ENCODE results near the gene GALNT14.
"Not testable (repeated sequence)": the region's sequence is repeated elsewhere in the genome, so short reads cannot be mapped to it uniquely, and the experiment has no call there.

The GALNT14 gene

GRCh38 chr2:31138037-31138962 lies at the start of gene GALNT14:
Gene GALNT14, minus strand, starts transcription at chr2:31138440. Its CDS starts 354 bp downstream, at chr2:31138086.
- DNase-seq (ENCODE audit: low read depth in 2 of 3, low spot score in 1 of 3) = peak; percentile 26 to 30 (median 26)

- DNase-seq (ENCODE audit: low read depth in 2 of 3, low spot score in 1 of 3) = no peak
These were observed 48.9 kb upstream of the GALNT14 start for GRCh38 chr2:31187166-31187565.

- not testable (repeated sequence) for DNase-seq (ENCODE audit: low read depth in 2 of 3, low spot score in 1 of 3)
These were observed 45.7 kb upstream of the GALNT14 start for GRCh38 chr2:31183973-31184372.

GRCh38 chr2:31176742-31177141 lies 38.5 kb upstream of the GALNT14 start:
- DNase-seq (ENCODE audit: low read depth in 2 of 3, low spot score in 1 of 3) = no peak

GRCh38 chr2:31171142-31171541 lies 32.9 kb upstream of the GALNT14 start:
- no peak for DNase-seq (ENCODE audit: low read depth in 2 of 3, low spot score in 1 of 3)

GRCh38 chr2:31170071-31170698 lies 31.9 kb upstream of the GALNT14 start:
- peak; percentile 15 to 50 (median 41) for DNase-seq (ENCODE audit: low read depth in 2 of 3, low spot score in 1 of 3)

- no peak for DNase-seq (ENCODE audit: low read depth in 2 of 3, low spot score in 1 of 3)
These were observed 30.1 kb upstream of the GALNT14 start for GRCh38 chr2:31168291-31168690.

- DNase-seq (ENCODE audit: low read depth in 2 of 3, low spot score in 1 of 3) = no peak
These were observed 28.7 kb upstream of the GALNT14 start for GRCh38 chr2:31166925-31167324.

- DNase-seq (ENCODE audit: low read depth in 2 of 3, low spot score in 1 of 3) = no peak
These were observed 24.8 kb upstream of the GALNT14 start for GRCh38 chr2:31163011-31163539.

GRCh38 chr2:31161637-31162036 lies 23.4 kb upstream of the GALNT14 start:
- DNase-seq (ENCODE audit: low read depth in 2 of 3, low spot score in 1 of 3) = no peak

- no peak for DNase-seq (ENCODE audit: low read depth in 2 of 3, low spot score in 1 of 3)
These were observed 13.3 kb upstream of the GALNT14 start for GRCh38 chr2:31151501-31151900.

GRCh38 chr2:31150120-31150670 lies 12.0 kb upstream of the GALNT14 start:
- DNase-seq (ENCODE audit: low read depth in 2 of 3, low spot score in 1 of 3) = no peak

- no peak for DNase-seq (ENCODE audit: low read depth in 2 of 3, low spot score in 1 of 3)
These were observed 10.3 kb upstream of the GALNT14 start for GRCh38 chr2:31148514-31148913.

- DNase-seq (ENCODE audit: low read depth in 2 of 3, low spot score in 1 of 3) = no peak
These were observed 9.4 kb upstream of the GALNT14 start for GRCh38 chr2:31147645-31148044.

GRCh38 chr2:31142110-31142509 lies 3.9 kb upstream of the GALNT14 start:
- no peak for DNase-seq (ENCODE audit: low read depth in 2 of 3, low spot score in 1 of 3)

- DNase-seq (ENCODE audit: low read depth in 2 of 3, low spot score in 1 of 3) = no peak
These were observed 3.3 kb upstream of the GALNT14 start for GRCh38 chr2:31141443-31142085.

GRCh38 chr2:31140151-31140550 lies 1.9 kb upstream of the GALNT14 start:
- DNase-seq (ENCODE audit: low read depth in 2 of 3, low spot score in 1 of 3) = no peak

- no peak for DNase-seq (ENCODE audit: low read depth in 2 of 3, low spot score in 1 of 3)
These were observed 1.4 kb upstream of the GALNT14 start for GRCh38 chr2:31139671-31140070.

GRCh38 chr2:31137211-31138036 lies 816 bp downstream of the GALNT14 start:
- DNase-seq (ENCODE audit: low read depth in 2 of 3, low spot score in 1 of 3) = no peak

GRCh38 chr2:31136732-31137131 lies 1.5 kb downstream of the GALNT14 start:
- no peak for DNase-seq (ENCODE audit: low read depth in 2 of 3, low spot score in 1 of 3)
